GM19025 (cell line): ENCODE measurements around the gene TMEM132C.
"Not testable (repeated sequence)": the region's sequence is repeated elsewhere in the genome, so short reads cannot be mapped to it uniquely, and the experiment has no call there.

ENCODE experiments used
- ATAC-seq: cut with Tn5 transposase; IDR thresholded peaks from one replicate; pipeline ENCODE4 v1.9.1; 2021; ENCODE audit warnings: mild to moderate bottlenecking, low read depth, moderate library complexity; ENCODE audit not compliant: unreplicated experiment

Gene TMEM132C

GRCh38 chr12:128267131-128267622, at the start of gene TMEM132C:
Gene TMEM132C, plus strand, starts transcription at chr12:128267170. Its CDS starts 233 bp downstream, at chr12:128267403.
- ATAC-seq, result no peak

DNA sequence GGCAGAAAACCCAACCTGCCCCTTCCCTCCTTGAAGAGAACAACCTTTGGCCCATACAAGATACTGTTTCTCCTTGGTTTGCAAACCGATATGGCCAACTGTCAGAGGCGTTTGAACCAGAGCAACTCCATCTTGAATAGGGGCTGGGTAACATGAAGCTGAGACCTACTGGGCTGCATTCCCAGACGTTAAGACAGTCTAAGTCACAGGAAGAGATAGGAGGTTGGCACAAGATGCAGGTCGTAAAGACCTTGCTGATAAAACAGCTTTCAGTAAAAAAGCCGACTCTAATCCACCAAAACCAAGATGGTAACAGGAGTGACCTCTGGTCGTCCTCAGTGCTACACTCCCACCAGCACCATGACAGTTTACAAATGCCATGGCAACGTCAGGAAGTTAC, 42.7 kb upstream of the TMEM132C start:
- ATAC-seq, result no peak

- no peak for ATAC-seq
Observed at GRCh38 chr12:128228581-128228980, 38.4 kb upstream of the TMEM132C start.

DNA sequence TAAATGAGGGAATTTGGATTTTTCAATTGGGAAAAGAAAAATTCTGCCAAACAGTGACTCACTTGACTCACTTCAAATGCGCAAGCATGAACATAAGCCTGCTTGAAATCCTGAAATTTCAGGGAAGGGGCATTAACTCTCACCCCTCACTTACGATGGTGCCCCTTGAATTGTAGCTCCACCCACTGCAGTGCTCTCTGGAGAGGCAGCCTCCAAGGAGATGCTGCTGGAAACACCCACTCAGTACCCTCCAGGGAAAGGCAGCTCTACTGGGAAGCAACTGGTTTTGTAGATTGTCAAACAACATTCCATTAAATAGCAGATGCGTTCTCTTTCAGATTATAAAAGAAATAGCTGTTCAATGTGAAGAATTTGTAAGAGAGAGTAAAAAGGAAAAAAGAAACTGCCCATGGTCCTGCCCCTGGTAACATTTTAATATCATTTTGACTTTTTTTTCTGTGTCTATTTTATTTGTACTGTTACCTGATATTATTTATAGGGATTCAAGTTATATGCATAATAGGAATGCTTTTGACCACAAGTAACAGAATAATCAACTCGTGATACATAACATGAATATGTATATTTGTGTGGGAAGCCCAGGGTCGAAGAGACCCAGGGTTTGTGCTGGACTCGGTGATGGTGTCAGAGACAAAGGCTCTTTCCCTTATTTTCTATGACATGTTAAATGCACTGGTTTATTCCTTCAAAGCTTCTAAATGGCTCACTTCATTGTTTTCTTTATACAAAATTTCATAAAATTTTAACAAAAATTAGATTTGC, 31.1 kb upstream of the TMEM132C start:
- no peak for ATAC-seq

- no peak for ATAC-seq
Observed at GRCh38 chr12:128236525-128236924, 30.4 kb upstream of the TMEM132C start.

DNA sequence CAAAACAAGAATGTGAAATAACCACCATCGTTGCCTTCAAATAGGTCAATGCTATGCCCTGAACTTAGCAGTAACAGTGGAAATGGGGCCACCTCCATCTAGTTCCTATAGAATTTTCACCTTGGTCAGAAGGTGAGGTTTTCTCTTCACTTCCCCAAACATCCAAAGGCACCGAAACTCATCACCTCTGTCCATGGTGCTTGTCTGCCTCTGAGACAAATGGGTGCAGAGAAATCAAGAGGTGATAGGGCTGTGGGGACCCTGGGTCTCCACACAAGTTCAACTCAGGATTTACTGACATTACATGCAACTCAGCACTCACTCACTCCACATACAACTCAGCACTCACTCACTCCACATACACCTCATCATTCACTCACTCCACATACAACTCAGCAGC, 26.2 kb upstream of the TMEM132C start:
- ATAC-seq, result no peak

DNA sequence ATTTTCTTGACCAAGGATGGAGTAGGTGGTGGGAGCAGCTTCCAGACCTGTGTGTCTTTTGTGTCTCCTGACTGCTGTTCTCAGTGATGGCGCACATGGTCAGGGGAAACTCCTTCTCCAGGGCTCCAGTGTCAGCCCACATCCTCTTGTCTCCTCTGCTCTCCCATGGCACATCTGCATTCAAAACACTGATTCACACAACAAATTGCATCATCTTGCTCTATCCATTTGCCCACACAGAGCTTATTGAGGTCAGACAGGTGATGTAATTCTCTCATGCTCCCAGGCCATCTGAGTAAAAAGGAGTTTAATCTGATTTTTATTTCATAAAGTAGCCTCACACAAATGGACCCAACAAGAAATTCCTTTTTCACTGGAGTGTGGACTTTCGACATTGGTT, 21.8 kb upstream of the TMEM132C start:
- no peak for ATAC-seq

GRCh38 chr12:128245905-128246304, 21.1 kb upstream of the TMEM132C start:
- no peak for ATAC-seq

DNA sequence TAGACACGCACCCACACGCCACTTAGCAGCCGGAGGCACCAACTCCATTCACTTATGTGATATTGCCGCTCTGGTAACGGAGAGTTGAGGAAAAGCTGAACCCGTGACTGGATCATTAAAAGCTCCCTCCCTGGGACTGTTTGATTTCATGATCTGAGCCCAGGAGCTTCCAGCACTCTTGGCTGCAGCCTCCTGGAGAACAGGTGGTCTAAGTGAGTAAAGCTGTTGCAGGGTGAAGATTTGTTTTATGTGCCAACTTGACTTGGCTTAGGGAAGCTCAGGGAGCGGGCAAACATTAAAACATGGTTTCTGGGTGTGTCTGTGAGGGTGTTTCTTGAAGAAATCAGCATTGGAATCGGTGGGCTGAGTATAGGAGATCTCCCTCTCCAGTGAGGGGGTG, 16.9 kb upstream of the TMEM132C start:
- ATAC-seq, result no peak

DNA sequence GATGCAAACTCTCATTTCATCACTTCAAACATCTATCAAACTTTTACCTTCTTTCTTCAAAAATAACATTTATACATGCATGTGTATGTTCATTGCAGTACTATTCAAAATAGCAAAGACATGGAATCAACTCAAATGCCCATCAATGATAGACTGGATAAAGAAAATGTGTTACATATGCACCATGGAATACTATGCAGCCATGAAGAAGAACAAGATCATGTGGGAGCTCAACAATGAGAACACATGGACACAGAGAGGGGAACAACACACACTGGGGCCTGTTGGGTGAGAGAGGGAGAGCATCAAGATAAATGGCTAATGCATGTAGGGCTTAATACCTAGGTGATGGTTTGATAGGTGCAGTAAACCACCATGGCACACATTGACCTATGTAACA, 13.1 kb upstream of the TMEM132C start:
- ATAC-seq, result not testable (repeated sequence)

- no peak for ATAC-seq
Observed at GRCh38 chr12:128258866-128259555, 8.0 kb upstream of the TMEM132C start.

- no peak for ATAC-seq
Observed at GRCh38 chr12:128259556-128260070, 7.4 kb upstream of the TMEM132C start.

DNA sequence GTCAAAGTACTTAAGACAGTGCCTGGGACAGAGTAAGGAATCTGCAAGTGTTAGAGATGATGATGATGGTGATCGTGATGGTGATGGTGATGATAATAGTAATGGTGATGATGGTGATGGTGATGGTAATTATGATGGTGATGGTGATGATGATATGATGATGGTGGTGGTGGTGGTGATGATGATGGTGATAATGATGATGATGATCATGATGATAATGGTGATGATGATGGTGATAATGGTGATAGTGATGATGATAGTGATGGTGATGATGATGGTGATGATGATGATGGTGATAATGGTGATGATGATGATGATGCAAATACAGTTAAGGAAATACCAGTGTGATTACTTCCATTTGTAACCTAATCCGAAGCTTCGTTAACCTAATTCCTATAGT, 5.2 kb upstream of the TMEM132C start:
- ATAC-seq, result no peak

DNA sequence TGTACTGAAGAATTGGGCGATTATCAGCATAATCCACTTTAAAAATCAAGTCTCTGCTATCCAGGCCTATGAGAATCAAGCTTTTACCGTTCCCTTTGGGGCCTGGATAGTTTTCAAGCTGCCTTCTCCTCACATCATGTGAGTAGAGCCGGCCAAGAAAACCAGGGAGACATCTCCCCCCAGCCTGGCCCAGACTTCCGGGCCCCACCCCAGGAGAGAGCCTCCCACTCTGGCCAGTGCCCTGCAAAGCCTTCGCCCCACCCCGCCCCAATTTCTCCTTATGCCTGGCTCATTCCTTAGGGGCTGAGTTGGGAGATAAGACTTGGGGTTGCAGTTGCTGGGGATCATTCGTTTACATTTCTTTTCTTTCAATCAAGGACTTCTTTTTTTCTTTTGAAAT, 1.4 kb upstream of the TMEM132C start:
- no peak for ATAC-seq

DNA sequence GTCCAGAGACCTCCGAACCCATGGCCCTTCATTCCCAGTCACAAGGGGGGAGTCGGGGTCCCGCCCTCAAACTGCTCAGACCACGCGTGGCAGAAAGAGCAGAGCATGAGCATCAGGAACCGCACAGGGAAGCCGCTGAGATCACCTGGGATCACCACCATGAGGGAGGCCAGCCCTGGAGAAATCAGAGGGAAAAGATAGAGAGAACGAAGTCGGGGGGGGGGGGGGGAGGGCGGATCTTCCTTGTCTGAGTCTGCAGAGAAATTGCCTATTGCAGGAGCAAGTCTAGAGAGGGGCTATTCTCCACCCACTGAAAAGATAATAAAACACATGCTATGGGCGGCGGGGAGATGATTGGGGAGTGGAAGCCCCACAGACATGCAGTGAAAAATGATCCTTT, 884 bp upstream of the TMEM132C start:
- no peak for ATAC-seq

DNA sequence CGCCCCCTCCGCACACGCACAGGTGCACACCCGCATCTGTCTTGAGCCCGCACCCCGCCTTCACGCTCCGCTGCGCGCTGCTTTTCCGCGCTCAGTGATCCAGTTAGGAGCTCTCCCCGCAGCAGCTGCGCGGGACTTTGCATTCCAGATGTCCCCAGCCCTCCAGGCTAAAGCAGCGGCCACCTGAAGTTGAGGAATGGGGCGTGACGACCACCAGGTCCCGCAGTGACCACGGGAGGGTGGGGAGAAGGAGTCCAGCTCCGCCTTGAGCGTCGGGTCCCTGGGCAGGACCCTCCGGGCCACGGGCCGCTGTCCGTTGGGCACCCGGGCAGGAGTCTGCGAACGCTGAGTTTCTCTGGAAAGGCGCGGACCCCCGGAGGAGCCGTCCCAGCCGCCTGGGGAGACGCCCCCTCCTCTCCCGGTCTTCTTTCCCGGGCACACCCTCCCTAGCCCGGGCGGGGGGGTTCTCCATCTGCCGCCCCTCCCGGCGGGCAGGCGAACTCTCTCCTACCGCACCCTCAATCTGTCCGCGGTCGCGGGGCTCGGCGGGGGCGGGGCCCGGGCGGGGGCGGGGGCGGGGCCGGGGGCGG, 334 bp upstream of the TMEM132C start:
- ATAC-seq, result no peak

DNA sequence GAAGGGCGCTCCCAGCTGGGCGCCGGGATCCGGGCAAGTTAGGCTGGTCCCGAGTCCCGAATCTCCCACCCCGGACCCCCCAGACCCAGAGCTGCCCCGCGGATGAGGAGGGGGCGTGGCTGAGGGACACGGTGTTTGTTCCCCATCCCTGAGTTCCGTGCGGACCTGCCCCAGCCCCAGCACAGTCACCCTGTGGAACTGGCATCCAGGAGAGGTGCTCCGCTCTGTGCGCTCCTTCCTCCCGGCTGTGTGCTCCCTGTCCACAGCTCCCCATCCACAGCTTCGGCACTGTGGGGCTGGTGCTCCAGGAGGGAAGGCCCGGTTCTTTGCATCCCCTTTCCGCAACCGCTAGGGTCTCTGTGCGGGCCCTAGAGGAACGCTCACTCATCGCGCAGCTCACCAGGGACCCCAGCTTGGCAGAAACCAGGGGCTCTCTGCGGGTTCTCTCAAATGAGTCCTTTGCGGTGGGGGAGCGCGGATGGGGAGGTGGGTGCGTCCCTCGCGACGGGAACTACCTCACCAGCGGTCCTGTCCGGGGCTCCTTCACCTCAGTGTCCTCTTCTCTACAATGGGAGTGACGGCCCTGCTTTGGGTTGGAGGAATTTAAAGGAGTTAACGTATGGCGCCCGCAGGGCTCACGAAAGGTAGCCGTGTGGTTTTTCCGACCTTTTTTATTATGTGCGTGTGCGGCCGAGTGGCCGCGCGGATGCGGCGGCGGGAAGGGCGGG, 845 bp downstream of the TMEM132C start:
- no peak for ATAC-seq

GRCh38 chr12:128268379-128268995, 1.5 kb downstream of the TMEM132C start:
- no peak for ATAC-seq

GRCh38 chr12:128269181-128269591, 2.2 kb downstream of the TMEM132C start:
- no peak for ATAC-seq

DNA sequence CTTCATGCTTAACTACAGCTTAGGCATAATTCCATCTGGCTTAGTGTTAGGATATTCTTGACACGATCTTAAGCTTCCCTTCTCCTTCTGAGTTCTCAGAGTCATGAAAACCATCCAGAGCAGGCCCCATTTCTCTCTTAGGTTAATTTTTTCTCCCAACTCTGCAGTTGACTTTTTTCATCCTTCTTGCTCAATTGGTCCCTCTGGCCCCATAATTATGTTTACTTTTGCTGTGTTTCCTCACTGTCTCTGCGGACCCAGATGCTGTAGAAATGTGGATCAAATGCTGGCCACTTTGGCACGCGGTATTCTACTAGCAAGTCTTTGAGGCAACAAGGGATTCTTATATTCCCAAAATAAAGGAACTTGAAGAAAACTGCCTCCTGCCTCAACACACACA, 9.5 kb downstream of the TMEM132C start:
- no peak for ATAC-seq
